ENCODE results near the gene SLC51A. TPM values are rescaled to one million over a fixed set of nuclear protein-coding genes. Genes with fewer than 3 reads are reported as not detected.
A peak's percentile ranks its signal among the peaks of the same experiment; 100 is the strongest.

Gene SLC51A
- total RNA-seq, 6 donors from 2014 or later, result 0.89 to 3.2 (median 1.1) TPM

GRCh38 chr3:196216681-196217211 is 412 bp downstream of the SLC51A start:
- 56% methylated on average over 25 of the region's 25 CpGs; no CpG with 5 or more reads in 1 of the 2 donors for WGBS, 2 donors
- ATAC-seq (ENCODE audit: low FRiP score in 2 of 2) (no peak), DNase-seq (no peak)
- no peak overlapping the region for H3K27ac ChIP-seq
- TF ChIP-seq POLR2AphosphoS5 (IDR thresholded peaks at IDR 0.05) (no peak), CTCF (IDR thresholded peaks at IDR 0.05) (no peak), POLR2A (IDR thresholded peaks at IDR 0.05) (no peak), EP300 (IDR thresholded peaks at IDR 0.05) (no peak)
- H3K9me3 ChIP-seq, result no peaks in the 10 kb centered on the region
- H3K4me1 ChIP-seq, result peaks cover 10 to 20% (median 14%) of the 10 kb centered on the region in 4 donors
- H3K4me3 ChIP-seq, result peak overlapping the region in 2 of 4 donors; percentile 12 to 25
- H3K36me3 ChIP-seq, result no peaks in the 10 kb centered on the region
- H3K27me3 ChIP-seq, result no peaks in the 10 kb centered on the region

- 88 to 93% methylated on average over 10 to 12 of the region's 12 CpGs for WGBS, 2 donors
- H3K9me3 ChIP-seq, result no peaks in the 10 kb centered on the region
- ATAC-seq (ENCODE audit: low FRiP score in 2 of 2), result no peak
- no peak overlapping the region for H3K4me3 ChIP-seq
- no peaks in the 10 kb centered on the region for H3K36me3 ChIP-seq
- H3K4me1 ChIP-seq, result peaks cover 10 to 20% (median 14%) of the 10 kb centered on the region in 4 donors
- no peaks in the 10 kb centered on the region for H3K27me3 ChIP-seq
- no peak for DNase-seq
- TF ChIP-seq EP300 (IDR thresholded peaks at IDR 0.05) (no peak), POLR2A (IDR thresholded peaks at IDR 0.05) (no peak), CTCF (IDR thresholded peaks at IDR 0.05) (no peak), POLR2AphosphoS5 (IDR thresholded peaks at IDR 0.05) (no peak)
- no peak overlapping the region for H3K27ac ChIP-seq
These were observed 1.2 kb downstream of the SLC51A start for GRCh38 chr3:196217307-196218154.

GRCh38 chr3:196218155-196218712 is 1.9 kb downstream of the SLC51A start:
- TF ChIP-seq EP300 (IDR thresholded peaks at IDR 0.05) (no peak), POLR2A (IDR thresholded peaks at IDR 0.05) (no peak), POLR2AphosphoS5 (IDR thresholded peaks at IDR 0.05) (no peak), CTCF (IDR thresholded peaks at IDR 0.05) (no peak)
- Histone ChIP-seq H3K27ac (peak overlapping the region in 2 of 4 donors; percentile 1 to 76), H3K4me3 (no peak overlapping the region), H3K36me3 (no peaks in the 10 kb centered on the region), H3K4me1 (peaks cover 12 to 20% (median 14%) of the 10 kb centered on the region in 4 donors), H3K27me3 (no peaks in the 10 kb centered on the region), H3K9me3 (no peaks in the 10 kb centered on the region)
- DNase-seq, result no peak
- ATAC-seq (ENCODE audit: low FRiP score in 2 of 2), result no peak
- WGBS, 2 donors, result 91 to 94% methylated on average over 6 to 13 of the region's 13 CpGs

GRCh38 chr3:196219194-196219969 is 3.0 kb downstream of the SLC51A start:
- no peaks in the 10 kb centered on the region for H3K27me3 ChIP-seq
- peak overlapping the region in 3 of 4 donors; percentile 13 to 31 (median 28) for H3K4me3 ChIP-seq
- H3K9me3 ChIP-seq, result no peaks in the 10 kb centered on the region
- H3K4me1 ChIP-seq, result peaks cover 12 to 20% (median 14%) of the 10 kb centered on the region in 4 donors
- TF ChIP-seq CTCF (IDR thresholded peaks at IDR 0.05), result no peak
- TF ChIP-seq EP300 (IDR thresholded peaks at IDR 0.05), result no peak
- TF ChIP-seq POLR2A (IDR thresholded peaks at IDR 0.05), result peak in 1 of 4 donors; percentile 25
- peak in 1 of 2 donors; percentile 14 for TF ChIP-seq POLR2AphosphoS5 (IDR thresholded peaks at IDR 0.05)
- H3K27ac ChIP-seq, result peak overlapping the region; percentile 66 to 76 (median 68)
- no peaks in the 10 kb centered on the region for H3K36me3 ChIP-seq
- ATAC-seq (ENCODE audit: low FRiP score in 2 of 2) (peak; percentile 61 to 89), DNase-seq (peak in 1 of 2 donors; percentile 66)
- WGBS, 2 donors, result 28 to 33% methylated on average over 15 to 19 of the region's 19 CpGs
